Gastroesophageal sphincter (tissue), 3 donors: ENCODE measurements around the gene ADAM10.

Experiments
- CTCF ChIP-seq, 4 experiments: fragments of 200-600 bp in 2 of 4; fragments of 450-650 bp in 2 of 4; sonication (generic) in 1 of 4; IDR thresholded peaks; one replicate each; pipeline ENCODE4 v1.5.1; 2017 to 2019; ENCODE audit warnings: antibody characterized with exemption in 4 of 4, mild to moderate bottlenecking in 2 of 4, moderate library complexity in 2 of 4
- EP300 ChIP-seq: sonication (generic); formaldehyde crosslinking; IDR thresholded peaks from one replicate; pipeline ENCODE4 v1.6.1; 2017; ENCODE audit warnings: antibody characterized with exemption, mild to moderate bottlenecking
- POLR2A ChIP-seq, 2 donors: fragments of 450-650 bp; IDR thresholded peaks; one replicate each; pipeline ENCODE4 v1.6.1; 2017; ENCODE audit warnings: antibody characterized with exemption in 2 of 2, mild to moderate bottlenecking in 2 of 2, moderate library complexity in 1 of 2
- POLR2AphosphoS5 ChIP-seq: sonication (generic); formaldehyde crosslinking; IDR thresholded peaks from one replicate; pipeline ENCODE4 v1.6.1; 2017; ENCODE audit warnings: antibody characterized with exemption

GRCh38 chr15:58795825-58796224 is 46.3 kb upstream of the ADAM10 start:
- TF ChIP-seq CTCF (IDR thresholded peaks at IDR 0.05) (no peak), POLR2A (IDR thresholded peaks at IDR 0.05) (no peak), EP300 (no peak), POLR2AphosphoS5 (no peak)
